ENCODE data around the gene NAGPA.

DNA sequence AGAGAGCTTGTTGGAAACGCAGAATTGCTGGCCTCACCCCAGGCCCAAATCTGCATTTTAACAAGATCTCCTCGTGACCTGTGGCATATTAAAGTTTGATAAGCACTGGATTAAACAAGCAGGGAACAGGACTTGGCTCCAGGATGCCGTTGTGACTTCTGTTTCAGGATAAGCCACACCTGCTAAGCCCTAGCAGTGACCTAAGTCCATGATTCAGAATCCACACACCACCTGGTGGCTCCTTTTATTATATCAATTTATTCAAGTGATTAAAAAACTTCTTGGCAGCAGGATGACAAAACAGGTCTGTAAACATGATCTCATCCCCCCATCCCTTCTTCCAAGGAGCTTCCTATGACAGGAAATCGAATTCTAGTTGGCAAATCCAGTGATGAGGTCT lies 9.1 kb downstream of the NAGPA start:
- TF ChIP-seq WRNIP1 (IDR thresholded peaks at IDR 0.05; ENCODE audit: borderline replicate concordance, low read depth, low read length) (no peak), ZZZ3 (IDR thresholded peaks at IDR 0.05; ENCODE audit: control insufficient read depth, insufficient read length, low read depth) (no peak)
- TF ChIP-seq, protein P1, sequence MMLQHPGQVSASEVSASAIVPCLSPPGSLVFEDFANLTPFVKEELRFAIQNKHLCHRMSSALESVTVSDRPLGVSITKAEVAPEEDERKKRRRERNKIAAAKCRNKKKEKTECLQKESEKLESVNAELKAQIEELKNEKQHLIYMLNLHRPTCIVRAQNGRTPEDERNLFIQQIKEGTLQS (IDR thresholded peaks at IDR 0.05; ENCODE audit: borderline replicate concordance, extremely low read depth, low read depth, low read length) = no peak

All from GM12878 (cell line).